ENCODE results near the gene SLC39A11.
"Not testable (repeated sequence)": the region's sequence is repeated elsewhere in the genome, so short reads cannot be mapped to it uniquely, and the experiment has no call there.

Gene SLC39A11

GRCh38 chr17:72943826-72944689 lies 148.4 kb downstream of the SLC39A11 start:
- no peak for DNase-seq

- DNase-seq: no peak
These were observed 149.9 kb downstream of the SLC39A11 start for GRCh38 chr17:72942579-72942978.

GRCh38 chr17:72940496-72940895 lies 152.0 kb downstream of the SLC39A11 start:
- no peak for DNase-seq

- DNase-seq: no peak
These were observed 154.0 kb downstream of the SLC39A11 start for GRCh38 chr17:72938482-72938881.

- no peak for DNase-seq
These were observed 154.8 kb downstream of the SLC39A11 start for GRCh38 chr17:72937707-72938106.

GRCh38 chr17:72937254-72937653 lies 155.2 kb downstream of the SLC39A11 start:
- DNase-seq: not testable (repeated sequence)

GRCh38 chr17:72935984-72936383 lies 156.5 kb downstream of the SLC39A11 start:
- DNase-seq: no peak

GRCh38 chr17:72934927-72935326 lies 157.6 kb downstream of the SLC39A11 start:
- DNase-seq: no peak

- DNase-seq: no peak
These were observed 160.9 kb downstream of the SLC39A11 start for GRCh38 chr17:72931635-72932034.

- DNase-seq: no peak
These were observed 161.3 kb downstream of the SLC39A11 start for GRCh38 chr17:72931163-72931562.

GRCh38 chr17:72930031-72930430 lies 162.5 kb downstream of the SLC39A11 start:
- no peak for DNase-seq

GRCh38 chr17:72928454-72929136 lies 163.9 kb downstream of the SLC39A11 start:
- no peak for DNase-seq

GRCh38 chr17:72927760-72928159 lies 164.7 kb downstream of the SLC39A11 start:
- DNase-seq: no peak

- no peak for DNase-seq
These were observed 165.3 kb downstream of the SLC39A11 start for GRCh38 chr17:72927146-72927545.

- DNase-seq: no peak
These were observed 166.3 kb downstream of the SLC39A11 start for GRCh38 chr17:72926171-72926570.

- no peak for DNase-seq
These were observed 168.3 kb downstream of the SLC39A11 start for GRCh38 chr17:72924196-72924595.

GRCh38 chr17:72922219-72922618 lies 170.3 kb downstream of the SLC39A11 start:
- no peak for DNase-seq

GRCh38 chr17:72921347-72922054 lies 171.0 kb downstream of the SLC39A11 start:
- DNase-seq: no peak

GRCh38 chr17:72920513-72920912 lies 172.0 kb downstream of the SLC39A11 start:
- DNase-seq: no peak

- no peak for DNase-seq
These were observed 175.5 kb downstream of the SLC39A11 start for GRCh38 chr17:72916991-72917390.

GRCh38 chr17:72915625-72916081 lies 176.8 kb downstream of the SLC39A11 start:
- no peak for DNase-seq

- DNase-seq: no peak
These were observed 179.3 kb downstream of the SLC39A11 start for GRCh38 chr17:72913142-72913682.

- DNase-seq: no peak
These were observed 186.2 kb downstream of the SLC39A11 start for GRCh38 chr17:72906306-72906705.

All from NCI-H2029 treated with DMSO at 0.1 percent for 48 hours (cell line).